ENCODE measurements around the gene ZNF135.

- TF ChIP-seq, protein P1, sequence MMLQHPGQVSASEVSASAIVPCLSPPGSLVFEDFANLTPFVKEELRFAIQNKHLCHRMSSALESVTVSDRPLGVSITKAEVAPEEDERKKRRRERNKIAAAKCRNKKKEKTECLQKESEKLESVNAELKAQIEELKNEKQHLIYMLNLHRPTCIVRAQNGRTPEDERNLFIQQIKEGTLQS (IDR thresholded peaks at IDR 0.05): no peak
- TF ChIP-seq, protein P2, sequence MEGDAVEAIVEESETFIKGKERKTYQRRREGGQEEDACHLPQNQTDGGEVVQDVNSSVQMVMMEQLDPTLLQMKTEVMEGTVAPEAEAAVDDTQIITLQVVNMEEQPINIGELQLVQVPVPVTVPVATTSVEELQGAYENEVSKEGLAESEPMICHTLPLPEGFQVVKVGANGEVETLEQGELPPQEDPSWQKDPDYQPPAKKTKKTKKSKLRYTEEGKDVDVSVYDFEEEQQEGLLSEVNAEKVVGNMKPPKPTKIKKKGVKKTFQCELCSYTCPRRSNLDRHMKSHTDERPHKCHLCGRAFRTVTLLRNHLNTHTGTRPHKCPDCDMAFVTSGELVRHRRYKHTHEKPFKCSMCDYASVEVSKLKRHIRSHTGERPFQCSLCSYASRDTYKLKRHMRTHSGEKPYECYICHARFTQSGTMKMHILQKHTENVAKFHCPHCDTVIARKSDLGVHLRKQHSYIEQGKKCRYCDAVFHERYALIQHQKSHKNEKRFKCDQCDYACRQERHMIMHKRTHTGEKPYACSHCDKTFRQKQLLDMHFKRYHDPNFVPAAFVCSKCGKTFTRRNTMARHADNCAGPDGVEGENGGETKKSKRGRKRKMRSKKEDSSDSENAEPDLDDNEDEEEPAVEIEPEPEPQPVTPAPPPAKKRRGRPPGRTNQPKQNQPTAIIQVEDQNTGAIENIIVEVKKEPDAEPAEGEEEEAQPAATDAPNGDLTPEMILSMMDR (IDR thresholded peaks at IDR 0.05; ENCODE audit: low read depth, low read length, missing input control): no peak
- TF ChIP-seq, protein P3, sequence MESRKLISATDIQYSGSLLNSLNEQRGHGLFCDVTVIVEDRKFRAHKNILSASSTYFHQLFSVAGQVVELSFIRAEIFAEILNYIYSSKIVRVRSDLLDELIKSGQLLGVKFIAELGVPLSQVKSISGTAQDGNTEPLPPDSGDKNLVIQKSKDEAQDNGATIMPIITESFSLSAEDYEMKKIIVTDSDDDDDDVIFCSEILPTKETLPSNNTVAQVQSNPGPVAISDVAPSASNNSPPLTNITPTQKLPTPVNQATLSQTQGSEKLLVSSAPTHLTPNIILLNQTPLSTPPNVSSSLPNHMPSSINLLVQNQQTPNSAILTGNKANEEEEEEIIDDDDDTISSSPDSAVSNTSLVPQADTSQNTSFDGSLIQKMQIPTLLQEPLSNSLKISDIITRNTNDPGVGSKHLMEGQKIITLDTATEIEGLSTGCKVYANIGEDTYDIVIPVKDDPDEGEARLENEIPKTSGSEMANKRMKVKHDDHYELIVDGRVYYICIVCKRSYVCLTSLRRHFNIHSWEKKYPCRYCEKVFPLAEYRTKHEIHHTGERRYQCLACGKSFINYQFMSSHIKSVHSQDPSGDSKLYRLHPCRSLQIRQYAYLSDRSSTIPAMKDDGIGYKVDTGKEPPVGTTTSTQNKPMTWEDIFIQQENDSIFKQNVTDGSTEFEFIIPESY (IDR thresholded peaks at IDR 0.05): no peak
- no peak for TF ChIP-seq TAF1 (conservative IDR thresholded peaks at IDR 0.05)
- no peak for TF ChIP-seq GABPA (IDR thresholded peaks at IDR 0.05 in 1 of 2, conservative IDR thresholded peaks at IDR 0.05 in 1 of 2)
- no peak for TF ChIP-seq HNF4G (IDR thresholded peaks at IDR 0.05)
These were observed 25.2 kb upstream of the ZNF135 start, which contains the start of gene ZSCAN1 for GRCh38 chr19:58033741-58034476.

Data from liver (tissue), 3 donors.